ENCODE data around the gene HMGB2. TPM values are rescaled to one million over a fixed set of nuclear protein-coding genes. Genes with fewer than 3 reads are reported as not detected.

HMGB2 gene
- polyA plus RNA-seq, 1 donor = 447 TPM

DNA sequence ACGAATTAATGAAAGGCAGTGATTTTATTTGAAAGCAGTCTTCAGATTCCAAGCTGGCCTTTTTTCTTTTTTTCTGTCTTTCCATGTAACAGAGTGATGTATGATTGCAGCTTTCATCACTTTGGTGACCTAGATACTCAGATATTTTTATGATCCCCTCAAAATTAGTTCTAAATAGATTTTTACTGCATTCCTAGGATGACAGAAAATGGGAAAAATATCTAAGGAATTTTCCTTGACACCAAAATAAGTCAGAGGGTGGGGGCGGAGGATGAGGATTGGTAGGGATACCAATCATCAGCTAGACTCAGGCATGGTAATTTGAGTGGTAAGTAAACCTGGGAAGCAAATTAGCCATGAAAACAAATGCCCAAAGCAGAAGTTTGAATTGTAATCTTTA, 11.9 kb upstream of the HMGB2 start:
- no peak for DNase-seq

DNA sequence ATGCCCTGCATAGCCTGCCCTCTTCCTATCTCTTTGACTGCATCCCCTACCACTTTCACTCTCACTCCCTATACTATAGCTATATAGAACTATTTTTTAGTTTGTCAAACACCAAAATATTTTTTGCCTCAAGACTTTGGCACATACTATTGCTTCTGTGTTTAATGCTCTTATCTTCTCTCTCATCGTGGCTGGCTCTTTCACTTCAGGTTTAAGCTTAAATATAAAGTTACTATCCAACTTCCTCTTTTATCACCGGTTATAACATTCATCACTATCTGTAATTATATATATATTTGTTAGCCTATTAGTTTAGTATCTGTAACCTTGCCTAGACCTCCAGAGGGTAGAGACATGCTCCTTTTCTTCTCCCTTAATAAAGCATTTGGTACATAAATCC, 11.5 kb upstream of the HMGB2 start:
- no peak for DNase-seq

DNA sequence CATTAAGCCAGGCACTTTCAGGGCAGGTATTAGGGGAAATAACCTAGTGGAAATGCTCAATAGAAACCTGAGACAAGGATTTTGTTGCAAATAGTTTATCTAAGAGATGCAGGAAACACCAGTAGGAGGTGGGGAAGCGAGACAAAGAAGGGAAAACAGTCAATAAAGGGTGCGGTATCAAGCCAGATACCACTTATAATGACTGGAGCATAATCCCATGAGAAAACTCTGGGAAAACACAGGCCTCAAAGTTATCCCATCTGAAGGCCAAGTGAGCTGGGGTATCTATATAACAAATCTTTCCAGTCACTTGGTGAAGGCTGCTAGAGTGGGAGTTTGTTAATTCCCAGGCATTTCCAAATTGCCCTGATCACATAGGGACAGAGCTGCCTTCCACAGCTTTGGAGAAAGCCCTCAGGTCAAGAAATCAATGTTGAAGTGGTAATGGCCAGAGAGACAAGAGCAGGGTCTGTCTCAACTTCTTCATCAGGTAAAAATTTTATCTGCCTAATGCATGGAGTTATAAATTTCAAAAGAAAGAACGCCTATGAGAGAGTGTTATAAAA, 9.8 kb upstream of the HMGB2 start:
- no peak for DNase-seq

DNA sequence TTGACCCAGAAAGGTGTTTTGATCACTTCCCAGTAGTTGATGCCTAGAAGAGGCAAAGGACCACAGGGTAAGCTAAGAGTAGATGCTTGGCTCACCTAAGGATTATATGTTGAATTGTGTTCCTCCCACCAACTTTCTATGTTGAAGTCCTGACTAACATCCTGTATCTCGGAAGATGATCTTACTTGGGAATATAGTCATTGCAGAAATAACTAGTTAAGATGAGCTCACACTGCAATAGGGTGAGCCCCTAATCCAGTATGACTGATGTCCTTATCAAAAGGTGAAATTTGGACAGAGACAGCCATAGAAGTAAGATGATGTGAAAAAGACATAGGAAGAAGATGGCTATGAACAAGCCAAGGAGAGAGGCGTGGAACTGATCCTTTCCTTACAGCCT, 3.3 kb upstream of the HMGB2 start:
- DNase-seq = no peak

DNA sequence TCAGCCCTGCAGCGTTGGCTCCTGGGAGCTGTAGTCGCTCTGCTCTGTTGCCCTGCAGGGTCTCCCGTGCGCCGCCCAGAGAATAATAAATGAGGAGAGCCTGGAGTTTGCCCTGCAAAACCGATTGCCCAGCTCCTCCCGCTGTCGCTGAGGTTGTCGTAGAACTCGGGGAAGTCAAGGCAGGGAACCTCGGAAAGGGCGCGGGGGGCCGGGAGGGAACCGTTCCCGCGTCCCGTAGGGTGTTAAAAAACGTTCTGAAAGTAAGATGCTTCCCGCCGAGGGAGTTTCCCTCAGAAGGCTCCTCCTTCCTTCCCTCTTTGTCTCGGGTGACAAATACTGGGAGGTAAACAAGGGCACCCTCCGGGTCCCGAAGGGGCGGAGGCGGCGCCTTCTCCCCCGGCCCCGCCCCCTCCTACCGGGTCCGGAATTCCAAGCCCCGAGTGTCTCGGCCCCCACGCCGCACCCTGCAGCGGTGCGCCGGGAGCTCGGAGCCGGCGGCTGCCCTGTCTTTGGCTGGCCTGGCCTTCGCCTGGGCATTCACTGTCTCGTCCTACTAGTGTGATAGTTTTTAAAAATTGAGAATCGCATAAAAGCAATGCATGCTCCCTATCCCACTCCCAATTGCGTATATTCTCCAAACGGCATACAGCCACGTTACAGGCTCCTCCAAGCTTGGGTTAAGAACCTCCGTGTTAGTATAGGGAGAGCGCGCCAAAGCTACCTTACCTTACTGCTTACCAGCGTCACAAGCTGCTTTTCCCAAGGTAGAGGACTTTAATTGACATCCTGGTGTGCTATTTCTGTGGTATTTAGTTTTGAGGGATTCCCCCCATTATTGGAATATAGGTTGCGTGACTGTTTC, 964 bp upstream of the HMGB2 start:
- peak; percentile 89 for DNase-seq

DNA sequence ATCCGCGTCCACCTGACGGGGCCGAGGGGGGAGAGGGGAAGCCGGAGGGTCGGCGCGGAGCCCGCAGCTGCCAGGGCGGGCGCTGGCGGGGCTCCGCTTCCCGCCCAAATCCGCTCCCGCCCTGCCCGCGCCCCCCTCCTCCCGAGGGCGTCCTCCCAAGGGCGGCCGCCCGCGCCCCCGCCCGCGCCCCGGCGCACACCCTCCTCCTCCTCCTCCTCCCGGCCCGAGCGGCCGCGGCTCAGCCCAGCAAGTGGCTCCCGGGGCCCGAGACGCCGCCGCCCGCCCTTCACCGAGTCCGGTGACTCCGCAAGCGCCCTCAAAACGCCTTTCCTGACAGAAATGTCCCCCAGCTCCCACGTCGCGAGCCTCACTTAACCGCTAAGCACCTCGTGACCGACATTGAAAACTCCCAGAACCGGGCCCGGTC, 487 bp downstream of the HMGB2 start:
- peak; percentile 52 for DNase-seq

DNA sequence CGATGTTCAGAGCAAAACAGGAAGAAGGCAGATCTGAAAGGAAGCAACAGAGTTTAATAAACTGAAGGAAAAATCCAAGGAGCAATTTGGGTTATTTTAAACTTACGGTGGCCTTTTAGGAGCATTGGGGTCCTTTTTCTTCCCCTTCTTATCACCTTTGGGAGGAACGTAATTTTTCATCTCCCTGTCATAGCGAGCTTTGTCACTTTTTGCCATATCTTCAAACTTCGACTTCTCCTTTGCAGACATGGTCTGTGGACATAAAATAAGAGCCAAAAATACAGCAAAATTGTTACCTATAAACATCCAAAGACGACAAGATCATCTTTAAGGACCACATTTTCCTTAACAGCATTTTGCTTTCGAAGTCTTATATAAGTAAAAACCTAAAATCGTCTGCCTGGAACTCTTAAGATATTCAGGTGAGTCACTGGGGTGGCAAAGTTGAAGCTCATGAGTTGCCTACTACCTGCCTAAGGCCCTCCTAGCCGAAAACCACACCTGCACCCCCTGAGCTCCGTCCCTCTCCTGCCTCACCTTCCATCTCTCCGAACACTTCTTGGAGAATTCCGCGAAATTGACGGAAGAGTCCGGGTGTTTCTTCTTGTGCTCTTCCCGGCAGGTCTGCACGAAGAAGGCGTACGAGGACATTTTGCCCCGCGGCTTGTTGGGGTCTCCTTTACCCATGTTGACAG, 1.0 kb downstream of the HMGB2 start:
- no peak for DNase-seq

DNA sequence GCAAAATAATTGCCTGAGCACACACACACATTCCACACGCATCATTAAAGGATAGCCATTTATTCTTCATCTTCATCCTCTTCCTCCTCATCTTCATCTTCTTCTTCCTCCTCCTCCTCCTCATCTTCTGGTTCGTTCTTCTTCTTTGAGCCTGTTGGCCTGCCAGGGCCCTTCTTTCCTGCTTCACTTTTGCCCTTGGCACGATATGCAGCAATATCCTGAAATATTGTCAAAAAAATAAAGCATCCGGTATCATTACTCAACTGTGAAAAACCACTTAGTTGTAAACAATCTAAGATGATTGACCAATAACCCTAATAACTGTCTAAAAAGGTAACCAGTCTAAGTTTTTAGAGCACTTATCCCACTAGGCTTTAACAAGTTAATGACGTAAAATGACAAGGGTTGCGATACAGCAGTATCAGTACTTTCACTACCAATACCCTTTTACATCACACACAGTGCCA, 2.1 kb downstream of the HMGB2 start:
- no peak for DNase-seq

DNA sequence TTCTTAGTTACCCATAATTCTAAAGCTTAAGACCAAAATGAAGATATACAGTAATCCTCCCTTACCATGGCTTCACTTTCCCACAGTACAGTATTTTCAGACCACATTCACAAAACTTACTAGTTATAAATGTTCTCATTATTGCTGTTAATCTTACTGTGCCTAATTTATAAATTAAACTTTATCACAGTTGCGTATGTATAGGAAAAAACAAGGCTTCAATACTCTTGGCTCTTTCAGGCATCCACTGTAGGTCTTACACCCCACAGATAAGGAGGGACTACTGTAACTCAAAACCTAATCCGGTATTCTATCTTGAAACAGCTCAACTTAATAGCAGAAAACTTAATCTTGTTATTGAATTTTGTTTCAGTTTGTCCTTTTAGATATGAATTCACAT, 3.6 kb downstream of the HMGB2 start:
- DNase-seq = no peak

DNA sequence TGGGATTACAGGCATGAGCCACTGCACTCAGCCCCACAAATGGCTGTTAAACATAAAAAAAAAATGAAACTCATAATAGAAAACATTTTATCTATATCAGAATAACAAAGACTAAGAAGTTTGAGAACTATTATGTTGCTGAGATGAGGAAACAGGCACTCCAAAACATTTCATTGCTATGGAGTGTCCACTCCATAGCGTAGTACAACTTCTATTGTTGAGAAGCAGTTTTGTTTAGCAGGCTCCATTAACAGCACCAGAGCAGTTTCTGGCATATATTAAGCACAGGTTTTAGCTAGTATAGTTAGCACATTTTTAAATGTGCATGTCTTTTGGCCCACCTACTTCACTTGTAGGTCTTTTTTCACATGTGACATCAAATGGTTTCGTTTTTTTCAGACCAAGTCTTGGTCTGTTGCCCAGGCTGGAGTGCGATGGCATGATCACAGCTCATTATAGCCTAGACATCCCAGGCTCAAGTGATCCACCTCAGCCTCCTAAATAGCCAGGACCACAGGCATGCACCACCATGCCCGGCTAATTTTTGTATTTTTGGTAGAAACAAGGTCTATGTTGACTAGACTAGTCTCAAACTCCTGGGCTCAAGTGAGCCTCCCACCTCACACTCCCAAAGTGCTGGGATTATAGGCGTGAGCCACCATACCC, 5.8 kb downstream of the HMGB2 start:
- no peak for DNase-seq

DNA sequence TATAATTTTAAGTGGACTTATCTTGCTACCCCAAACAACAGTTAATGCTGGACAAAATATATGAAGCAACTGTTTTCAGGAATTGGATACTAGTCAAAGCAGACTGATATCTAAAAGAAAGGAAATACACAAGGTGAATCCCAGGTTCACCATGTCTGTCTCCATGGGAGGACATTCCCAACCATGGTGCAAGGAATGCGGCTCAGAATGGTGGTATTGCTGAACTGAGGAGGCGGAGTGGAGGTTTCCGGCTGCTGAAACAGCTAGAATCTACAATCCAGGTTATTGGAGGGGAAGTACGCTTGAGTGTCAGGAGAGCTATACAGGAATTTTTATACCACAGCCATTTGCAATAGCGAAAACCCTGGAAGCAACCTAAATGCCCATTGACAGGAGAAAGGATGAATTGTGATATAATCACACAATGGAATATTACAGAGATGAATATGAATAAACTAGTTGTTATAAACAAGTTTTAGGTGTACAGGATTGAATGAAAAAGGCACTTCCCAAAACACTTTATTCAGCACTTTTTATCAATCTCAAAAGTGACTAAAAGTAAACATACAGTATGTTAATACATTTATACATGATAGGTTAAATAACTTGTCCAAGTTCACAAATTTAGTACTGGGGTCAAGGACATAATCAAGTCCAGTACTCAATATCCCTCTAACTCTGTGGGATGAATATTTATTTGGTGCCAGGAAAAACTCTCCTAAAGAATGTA, 9.0 kb downstream of the HMGB2 start:
- DNase-seq = no peak

DNA sequence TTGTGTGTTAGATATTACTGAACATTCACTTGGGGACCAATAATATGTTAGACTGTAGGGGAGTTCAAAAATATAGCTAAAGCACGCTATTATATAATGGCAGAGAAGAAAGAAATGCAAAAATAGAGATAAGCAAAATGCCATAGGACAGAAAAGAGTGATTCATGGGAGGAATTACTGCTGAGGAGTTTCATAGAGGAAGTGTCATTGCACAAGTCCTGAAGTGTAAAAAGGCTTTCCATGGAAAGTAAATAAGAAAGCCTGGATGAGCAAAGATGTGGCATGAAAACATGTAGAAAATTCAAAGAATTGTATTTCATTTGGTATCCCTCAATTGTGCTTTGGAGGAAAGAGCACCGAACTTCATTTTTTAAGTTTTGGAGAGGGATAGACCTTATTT, 14.5 kb downstream of the HMGB2 start:
- DNase-seq = no peak

DNA sequence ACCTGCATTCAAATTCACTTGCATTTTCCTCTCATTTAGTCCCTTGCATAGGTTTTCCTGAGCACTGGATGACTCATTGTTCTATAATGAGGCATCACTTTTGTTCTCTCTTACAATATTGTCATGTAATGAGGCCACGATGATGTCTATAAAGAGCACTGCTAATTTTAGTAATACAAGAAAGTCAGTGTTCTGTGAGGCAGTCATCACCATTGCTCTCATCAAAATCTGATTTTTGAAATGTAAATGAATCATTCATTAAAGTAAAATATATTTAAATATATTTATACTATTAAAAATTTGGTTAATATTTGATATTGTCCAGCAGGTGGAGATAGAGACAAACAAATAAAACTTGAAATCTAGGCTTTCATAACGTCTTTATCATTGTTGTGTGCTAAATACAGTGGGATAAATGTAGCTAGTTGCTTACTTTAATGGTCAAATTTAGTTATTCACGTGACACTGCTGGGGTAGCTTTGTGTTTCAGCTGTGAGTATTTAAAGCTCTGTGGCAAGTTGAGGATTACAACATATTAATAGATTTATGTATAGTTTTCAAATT, 15.4 kb downstream of the HMGB2 start:
- DNase-seq = no peak

DNA sequence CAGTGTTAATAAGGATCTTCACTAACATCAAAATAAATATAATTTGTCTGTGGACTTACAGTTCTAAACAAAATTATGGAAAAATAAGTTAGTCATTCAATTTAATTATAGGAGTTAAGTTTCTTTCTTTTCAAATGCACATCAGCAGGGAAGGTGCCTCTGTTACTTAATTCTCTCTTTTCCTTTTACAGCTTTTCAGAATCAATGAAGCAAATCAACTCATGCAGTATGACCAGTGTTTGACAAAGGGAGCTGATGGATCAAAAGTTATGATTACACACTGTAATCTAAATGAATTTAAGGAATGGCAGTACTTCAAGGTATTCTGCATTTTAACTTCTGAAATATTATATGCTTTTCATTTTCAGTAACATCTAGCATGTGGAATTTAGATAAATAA, 15.9 kb downstream of the HMGB2 start:
- DNase-seq = no peak

DNA sequence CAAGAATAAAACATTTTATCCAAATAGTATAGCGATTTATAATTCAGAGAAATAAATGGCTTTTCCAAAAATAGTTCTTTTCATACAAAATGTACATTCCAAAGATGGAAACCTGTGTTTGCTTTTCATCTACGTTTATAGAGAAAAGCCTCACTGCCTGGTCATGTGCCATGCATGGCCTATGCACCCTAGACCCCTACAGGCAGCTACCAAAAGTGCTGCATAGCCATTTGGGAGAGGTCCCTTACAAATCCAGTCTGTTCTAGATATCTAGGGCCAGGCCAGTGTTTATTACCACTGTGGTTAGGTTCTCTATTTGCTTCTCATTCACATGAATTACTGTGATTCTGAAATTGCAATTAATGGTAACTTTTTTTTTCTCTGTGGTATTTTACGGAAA, 17.2 kb downstream of the HMGB2 start:
- no peak for DNase-seq

DNA sequence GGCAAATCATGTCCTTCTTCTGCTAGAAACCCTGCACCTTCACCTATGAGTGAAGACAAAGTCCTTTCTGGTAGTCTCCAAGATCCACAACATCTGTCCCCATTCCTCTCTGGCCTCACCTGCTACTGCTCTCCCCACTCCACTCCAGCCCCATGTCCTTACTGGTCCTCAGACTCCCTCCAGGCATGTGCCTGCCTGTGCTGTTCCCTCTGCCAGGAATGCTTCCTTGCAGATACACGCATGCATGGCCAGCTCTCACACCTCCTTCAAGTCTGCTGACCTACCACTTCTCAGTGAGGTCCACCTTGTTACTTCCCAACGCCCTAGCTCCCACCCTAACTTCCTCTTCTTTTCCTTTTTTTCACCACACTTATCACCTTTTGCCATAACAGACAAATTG, 18.1 kb downstream of the HMGB2 start:
- DNase-seq = no peak

DNA sequence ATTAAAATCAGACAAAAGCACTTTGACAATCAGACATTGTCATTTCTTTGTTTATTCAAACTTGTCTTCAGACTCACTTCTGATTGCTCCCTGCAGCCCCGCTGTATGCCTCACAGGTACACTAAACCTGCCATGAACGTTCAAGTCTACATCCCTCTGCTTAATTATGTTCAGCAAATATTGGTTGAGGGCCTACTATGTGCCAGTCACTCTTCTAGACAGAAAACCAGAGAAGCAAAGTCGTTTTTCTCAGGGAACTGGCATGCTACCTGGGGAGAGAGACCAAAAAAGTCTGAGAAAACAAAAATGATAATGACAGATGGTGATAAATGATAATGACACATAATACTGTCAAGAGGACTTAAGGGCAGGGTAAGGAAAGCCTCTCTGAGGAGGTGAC, 19.4 kb downstream of the HMGB2 start:
- no peak for DNase-seq

DNA sequence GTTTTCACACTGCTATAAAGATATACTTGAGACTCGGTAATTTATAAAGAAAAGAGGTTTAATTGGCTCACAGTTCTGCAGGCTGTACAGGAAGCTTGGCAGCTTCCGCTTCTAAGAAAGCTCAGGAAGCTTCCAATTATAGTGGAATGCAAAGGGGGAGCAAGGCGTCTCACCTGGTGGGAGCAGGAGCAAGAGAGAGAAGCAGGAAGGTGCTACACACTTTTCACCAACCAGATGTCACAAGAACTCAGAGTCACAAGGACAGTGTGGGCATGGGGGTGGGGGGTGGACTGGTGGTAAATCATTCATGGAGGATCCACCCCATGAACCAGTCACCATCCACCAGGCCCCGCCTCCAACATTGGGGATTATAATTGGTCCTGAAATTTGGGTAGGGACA, 22.8 kb downstream of the HMGB2 start:
- no peak for DNase-seq

DNA sequence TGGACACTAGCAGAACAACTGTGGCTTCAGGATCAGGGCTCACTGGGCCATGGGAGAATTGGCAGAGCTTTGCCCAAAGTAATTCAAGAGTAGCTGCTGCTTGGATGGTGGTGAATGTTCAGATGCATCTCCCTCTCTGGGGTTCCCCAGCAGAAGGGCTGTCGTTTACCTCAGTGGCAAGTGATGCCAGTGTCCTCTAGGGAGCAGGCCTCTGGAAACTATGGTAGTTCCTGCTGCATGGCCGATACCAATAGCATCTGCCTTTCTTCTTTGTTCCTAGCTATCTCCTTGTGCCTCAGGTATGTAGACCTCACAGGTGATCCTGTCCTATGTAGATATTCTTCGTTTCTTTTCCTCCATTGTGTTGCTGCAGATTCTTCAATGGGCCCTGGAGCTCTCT, 26.4 kb downstream of the HMGB2 start:
- no peak for DNase-seq

DNA sequence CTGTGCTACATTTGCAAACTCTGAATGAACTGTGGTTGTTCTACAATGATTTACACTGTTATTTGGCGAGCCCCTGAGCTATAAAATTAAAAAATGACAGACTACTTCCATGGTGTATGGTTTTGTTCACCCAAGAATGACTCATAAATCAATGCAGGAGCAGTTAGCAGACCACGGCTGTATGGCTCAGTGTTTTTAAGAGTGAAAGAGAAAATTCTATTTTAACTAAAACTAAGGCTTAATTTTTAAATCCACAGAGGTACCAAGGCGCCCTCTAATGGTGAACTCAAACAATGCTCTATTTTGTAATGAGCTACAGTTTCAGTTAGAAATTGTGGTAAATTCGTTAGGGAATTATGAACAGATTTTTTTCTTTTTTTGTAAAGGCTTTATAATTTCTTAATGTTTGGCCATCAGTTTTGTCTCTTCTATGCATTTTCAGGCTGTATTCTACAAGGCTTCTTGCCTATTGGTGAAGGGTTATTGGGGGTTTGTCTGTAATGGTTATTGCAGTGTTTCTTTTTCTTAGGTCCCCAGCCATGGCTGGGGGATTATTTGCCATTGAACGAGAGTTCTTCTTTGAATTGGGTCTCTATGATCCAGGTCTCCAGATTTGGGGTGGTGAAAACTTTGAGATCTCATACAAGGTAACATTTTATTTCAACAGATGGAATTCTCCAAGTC, 32.5 kb downstream of the HMGB2 start:
- peak; percentile 28 for DNase-seq

DNA sequence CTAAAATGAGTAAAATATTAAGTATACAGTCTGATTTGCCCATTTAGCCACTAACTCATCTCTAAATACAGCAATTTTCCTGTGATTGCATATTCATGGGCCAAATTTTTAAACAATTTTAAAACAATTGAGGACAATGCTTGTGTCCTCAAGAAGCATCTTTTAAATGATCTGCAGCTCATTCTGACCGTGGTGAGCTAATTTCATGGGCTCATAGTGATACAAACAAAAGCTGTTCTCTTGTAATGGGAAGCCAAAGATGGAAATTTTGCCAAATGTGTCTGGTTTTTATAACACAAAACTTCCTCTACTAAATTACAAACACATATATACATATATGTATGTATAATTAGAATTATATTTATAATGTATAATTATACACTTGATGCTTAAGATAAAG, 39.7 kb downstream of the HMGB2 start:
- no peak for DNase-seq
